Skeletal muscle cell (primary cell): Measurements from ENCODE around the gene CNTN3.

Experiments used
- DNase-seq: peaks from one replicate; pipeline ENCODE4 v3.0.0-alpha.2; 2010; ENCODE audit warnings: low read depth
- H3K4me3 ChIP-seq: 2 replicates; pipeline ENCODE4 v1.5.1; 2011; ENCODE audit warnings: low read depth, mild to moderate bottlenecking, control low read depth, low read length, moderate library complexity

The CNTN3 gene

DNA sequence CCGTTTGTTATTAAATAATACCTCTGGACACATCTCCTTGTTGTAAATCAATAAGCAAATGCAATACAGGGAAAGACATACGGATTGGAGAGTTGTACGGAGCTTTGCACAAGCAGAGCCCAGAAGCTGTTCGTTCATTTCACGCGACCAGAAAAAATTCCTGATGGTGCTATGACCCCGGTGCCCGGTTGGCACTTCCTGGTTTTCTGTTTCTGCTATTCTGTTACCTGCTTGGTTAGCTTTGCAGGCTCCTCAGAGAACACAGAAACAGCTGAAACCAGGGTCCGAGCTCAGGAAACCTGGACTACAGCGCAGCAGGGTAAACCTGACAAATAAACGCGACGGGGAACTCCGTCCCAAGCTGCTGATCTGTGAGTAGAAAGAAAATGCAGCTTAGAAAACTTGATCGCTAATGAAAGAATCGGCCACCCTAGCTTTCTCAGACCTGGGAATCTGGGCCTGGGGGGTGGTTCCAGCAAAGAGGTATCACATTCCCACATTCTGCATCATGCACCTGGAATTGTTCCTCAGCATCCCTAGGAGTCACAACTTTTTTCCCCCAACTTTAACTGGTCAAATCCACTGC, 845 bp downstream of the CNTN3 start:
- no peak for DNase-seq

DNA sequence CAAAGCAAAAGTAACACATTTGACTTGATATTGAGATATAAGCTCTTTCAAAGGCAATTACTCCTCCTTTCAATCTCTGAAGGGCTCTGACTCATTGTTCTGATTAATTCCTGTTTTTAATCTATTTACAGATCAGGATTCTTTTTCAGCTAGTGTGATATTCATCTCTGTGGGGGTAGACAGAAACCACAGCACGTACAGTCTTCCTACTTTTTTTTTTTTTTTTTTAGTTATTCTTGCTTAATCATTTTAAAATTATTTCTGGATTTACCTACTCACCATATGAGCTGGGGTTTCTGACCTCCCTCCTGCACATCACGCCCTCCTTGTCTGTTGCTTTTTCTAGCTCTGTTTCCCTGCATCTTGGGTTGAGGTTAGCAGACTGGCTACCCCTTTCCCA, 1.4 kb downstream of the CNTN3 start:
- DNase-seq: no peak
- peak overlapping the region; percentile 55 for H3K4me3 ChIP-seq

More for the DNA sequence above, 845 bp downstream of the CNTN3 start:
- peak overlapping the region; percentile 55 for H3K4me3 ChIP-seq

DNA sequence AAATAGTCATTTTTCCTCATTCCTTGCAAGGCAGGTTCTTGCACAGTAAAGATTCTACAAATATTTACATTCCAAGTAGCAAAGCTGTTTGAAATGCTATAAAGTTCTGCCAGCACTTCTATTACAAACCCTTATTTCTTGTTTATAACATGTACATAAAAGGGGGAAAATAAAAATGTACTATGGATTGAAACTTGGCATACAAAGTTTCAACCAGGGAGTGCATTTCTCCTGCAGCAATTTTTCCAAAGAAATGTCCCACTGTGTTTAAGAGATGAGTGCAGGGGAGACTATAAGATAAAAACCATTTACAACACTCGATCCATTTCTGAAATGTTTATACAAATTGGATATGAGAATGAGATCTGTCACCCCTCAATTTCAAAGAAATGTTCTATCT, 3.3 kb downstream of the CNTN3 start:
- DNase-seq: no peak
- no peak overlapping the region for H3K4me3 ChIP-seq

DNA sequence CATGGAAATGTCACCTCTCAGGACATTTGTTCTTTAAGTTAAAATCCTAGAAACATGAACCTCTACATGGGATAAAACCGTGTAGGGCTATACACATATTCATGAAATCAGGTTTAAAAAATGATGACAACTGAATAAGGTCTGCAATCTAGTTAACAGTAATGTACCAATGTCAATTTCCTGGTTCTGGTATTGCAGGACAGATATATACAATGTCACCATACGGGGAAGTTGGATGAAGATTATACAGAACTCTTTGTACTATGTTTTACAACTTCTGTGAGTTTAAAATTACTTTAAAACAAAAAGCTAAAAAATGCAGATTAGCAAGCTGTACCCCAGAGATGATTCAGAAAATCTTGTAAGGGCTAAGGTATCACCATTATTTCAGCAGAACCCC, 6.7 kb downstream of the CNTN3 start:
- DNase-seq: no peak
- no peak overlapping the region for H3K4me3 ChIP-seq

DNA sequence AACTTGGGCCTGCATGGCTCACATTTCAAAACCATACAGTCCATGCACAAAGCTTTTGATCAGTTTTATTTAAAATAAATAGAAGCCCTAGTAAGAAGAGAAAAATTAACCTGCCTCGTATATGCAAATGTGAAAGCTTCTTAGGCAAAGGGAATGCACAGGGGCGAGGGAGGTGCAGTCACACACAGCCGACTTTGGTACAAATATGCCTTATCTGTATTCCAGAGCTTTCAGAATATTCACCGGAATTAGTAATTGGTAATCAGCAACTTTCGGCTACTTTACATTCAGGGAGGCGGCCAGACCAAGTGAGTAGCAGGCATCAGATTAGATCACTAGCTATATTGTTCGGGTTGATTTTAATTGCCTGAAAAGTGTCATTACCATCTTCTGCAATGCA, 7.5 kb downstream of the CNTN3 start:
- no peak for DNase-seq
- no peak overlapping the region for H3K4me3 ChIP-seq

DNA sequence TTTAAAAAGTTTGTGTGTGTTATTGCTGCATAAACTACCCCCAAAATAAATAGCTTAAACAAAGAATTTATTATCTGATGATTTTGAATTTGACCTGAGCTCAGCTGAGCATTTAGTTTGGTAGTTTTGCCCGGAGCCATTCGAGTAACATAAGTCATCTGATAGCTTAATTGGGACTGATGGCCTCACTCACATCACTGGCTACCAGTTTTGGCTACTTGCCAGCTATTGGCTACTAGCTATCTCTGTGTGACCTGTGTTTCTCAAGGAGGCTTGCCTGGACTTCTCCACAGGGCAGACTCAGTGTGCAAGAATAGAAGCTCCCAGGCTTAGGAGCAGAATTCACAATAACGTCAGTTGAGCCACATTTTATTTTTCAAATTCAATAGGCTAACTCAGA, 9.0 kb downstream of the CNTN3 start:
- no peak overlapping the region for H3K4me3 ChIP-seq
- DNase-seq: no peak

DNA sequence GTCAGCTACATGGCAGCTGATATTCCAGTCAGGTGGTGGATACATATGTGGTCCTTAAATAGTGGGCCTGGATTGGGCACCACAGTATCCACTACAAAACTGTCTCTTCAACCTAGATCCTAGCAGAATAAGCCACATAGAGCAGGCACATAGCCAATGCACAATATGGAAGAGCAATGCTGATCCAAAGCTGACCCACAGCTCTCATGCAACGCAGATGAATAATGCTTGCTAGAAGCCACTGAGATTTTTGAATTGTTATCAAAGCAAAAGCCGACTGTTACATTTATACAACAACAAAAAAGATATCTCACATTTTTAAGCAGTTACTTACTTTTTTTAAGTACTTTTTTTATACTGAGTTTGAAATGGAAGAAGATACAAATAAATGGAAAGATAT, 11.2 kb downstream of the CNTN3 start:
- DNase-seq: no peak
- H3K4me3 ChIP-seq: no peak overlapping the region

DNA sequence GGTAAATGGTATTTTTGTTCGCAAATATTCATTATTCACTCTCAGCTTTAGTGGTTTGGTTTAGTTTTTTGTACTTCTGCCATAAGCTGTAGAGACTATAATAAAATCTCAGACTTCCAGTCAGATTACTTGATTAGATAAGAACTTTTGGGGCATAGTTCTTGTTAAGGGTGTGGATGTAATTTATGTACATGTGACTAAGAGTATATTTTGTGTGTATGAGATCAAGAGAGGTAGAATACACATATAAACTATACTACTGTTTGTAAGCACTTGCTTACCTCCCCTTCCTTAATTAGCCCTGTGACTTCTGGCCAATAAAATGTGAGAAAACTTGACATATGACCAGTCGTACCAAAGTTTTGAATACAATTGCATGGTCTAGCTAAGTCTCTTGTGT, 12.0 kb downstream of the CNTN3 start:
- DNase-seq: no peak
- no peak overlapping the region for H3K4me3 ChIP-seq

DNA sequence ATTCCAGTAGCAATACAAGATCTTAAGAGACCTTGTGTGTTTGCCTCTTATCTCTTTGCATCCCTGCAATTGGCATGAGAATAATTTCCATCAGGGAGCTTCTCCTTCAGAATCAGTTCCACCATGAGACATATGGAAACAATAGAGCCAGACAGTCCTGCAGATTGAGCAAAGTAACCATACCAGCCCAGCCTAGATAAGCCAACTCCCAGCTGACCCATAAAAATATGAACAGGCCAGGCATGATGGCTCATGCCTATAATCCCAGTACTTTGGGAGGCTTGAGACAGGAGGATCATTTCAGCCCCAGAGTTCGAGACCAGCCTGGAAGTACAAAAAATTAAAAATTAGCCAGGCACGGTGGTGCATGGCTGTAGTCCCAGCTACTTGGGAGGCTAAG, 12.7 kb downstream of the CNTN3 start:
- no peak for DNase-seq
- no peak overlapping the region for H3K4me3 ChIP-seq

DNA sequence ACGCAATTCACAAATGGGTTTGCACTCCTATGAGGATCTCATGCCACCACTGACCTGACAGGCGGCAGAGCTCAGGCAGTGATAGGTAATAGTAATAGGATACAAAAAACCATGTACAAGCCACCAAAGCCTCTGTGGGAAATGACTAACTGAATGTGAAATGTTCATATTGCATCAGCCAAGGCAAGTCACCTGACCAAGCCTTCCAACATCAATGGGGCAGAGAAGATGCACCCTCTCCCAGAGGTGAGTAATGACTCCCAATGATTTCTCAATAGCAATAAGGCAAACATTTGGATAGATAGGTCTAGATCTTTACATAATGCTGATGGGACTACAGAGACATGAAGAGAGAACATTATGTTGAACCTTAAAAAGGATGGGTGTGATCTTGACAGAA, 14.9 kb downstream of the CNTN3 start:
- H3K4me3 ChIP-seq: no peak overlapping the region
- peak; percentile 26 for DNase-seq

DNA sequence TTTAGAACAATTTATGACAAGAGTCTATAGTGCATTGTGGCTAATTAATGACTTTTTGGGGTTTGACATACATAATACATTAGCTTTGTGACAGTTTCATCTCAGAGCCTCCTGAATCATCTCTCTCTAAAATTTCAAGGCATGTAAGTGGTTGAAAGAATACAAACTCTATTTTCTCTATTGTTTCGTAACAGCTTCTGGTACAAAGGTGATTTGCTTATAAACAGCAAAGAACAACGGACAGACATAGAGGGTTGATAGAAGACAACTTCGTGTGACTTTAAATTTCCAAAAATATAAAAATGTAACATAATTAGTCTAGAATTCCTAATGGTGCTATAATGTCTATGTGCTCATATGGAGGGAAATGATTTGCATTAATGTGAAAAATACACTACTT, 21.3 kb downstream of the CNTN3 start:
- no peak for DNase-seq
- no peak overlapping the region for H3K4me3 ChIP-seq

DNA sequence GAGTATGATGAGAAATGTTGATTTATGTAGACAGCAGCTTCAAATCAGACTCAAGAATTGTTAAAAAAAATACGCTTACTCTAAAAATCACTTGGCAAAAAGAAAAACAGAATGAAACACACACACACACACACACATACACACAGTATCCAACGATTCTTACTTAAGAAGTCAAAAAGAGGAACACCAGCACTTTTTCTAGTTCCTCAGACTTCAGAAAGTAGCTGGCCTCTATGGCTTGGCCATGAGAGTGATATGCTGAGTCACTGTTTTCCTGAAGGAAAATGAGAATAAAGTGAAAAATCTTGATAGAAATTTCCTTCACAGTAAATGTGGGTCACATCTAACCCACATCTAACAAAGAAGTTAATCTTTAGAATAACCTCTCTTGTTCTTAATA, 22.1 kb downstream of the CNTN3 start:
- no peak overlapping the region for H3K4me3 ChIP-seq
- no peak for DNase-seq

DNA sequence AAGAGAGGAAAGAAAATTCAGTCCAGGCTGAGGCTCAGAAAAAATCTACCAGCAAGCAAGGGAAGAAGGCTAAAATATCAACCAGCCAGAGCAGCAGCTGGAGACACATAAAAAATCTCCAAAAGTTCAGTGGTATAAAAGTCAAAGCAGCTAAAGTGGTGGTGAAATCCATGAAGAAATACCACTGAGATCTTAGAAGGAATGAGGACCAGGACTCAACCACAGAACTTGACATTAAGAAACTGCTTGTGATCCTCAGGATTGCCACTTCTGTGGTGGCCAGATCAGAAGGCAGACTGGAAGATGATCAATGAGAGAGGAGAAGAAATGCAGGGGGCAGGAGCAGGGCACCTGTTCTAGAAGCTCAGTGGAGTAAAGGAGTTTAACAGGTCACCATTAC, 22.5 kb downstream of the CNTN3 start:
- no peak for DNase-seq
- no peak overlapping the region for H3K4me3 ChIP-seq

DNA sequence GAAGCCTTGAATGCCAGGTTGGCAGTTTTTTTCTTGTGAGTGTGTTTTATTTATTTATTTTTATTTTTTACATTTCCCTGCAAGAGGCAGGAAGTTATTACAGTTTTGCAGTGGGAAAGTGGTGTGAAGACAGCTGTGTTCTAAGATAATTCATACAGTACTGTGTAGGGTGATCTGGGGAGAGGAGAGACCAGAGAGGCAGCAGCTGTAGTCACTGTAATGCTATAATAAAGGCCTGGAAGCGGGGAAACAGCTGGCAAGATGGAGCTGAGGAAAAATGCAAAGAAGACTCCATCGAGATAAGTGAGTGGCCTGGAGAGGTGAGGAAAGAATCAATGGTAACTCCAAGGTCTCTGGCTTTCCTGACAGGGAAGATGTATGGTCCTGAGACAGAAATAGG, 23.1 kb downstream of the CNTN3 start:
- H3K4me3 ChIP-seq: no peak overlapping the region
- DNase-seq: no peak

DNA sequence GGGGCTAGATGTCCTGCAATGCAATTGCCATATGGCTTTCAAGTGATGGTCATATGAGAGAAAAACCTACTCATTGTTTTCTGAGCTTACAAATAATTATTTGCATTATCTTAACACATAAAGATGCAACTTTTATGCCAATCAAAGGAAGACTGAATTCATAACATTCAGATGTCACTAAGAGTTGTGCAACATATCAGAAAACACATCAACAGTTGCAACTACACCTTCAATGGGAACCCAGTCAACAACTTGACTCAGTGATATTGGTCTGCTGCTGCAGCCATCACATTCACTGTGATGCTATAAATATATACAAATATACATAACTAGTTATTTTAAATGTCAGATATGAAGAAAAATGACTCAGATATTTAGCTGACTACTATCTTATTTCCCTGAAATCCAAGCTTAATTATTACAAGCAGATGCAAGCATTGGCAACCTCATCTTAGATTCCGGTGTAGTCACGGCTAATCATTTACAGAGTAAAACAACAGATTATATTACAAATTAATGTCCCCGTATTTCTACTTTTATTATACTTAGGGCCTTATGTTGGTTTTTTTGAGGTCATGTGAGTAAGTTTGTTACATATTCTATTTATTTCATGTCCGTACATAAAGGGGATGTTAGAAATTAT, 23.7 kb downstream of the CNTN3 start:
- H3K4me3 ChIP-seq: no peak overlapping the region
- no peak for DNase-seq

DNA sequence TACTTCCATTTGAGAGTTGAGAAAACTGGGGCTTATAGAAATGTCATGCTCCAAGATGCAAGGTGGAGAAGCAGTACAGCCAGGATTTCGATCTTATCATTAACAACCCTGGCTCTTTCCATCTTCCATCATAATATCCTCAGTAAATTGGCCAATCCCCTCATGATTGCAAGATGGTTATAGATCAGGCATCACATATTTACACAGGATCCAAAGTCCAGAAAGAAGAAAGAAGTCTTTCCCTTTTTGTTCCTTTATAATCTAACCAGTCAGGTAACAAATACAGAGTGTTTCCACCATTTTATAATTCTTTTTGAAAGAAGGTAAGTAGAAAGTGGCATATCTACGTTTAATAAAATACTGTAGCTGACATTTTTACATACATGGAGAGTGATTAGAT, 29.7 kb downstream of the CNTN3 start:
- no peak overlapping the region for H3K4me3 ChIP-seq
- DNase-seq: no peak

DNA sequence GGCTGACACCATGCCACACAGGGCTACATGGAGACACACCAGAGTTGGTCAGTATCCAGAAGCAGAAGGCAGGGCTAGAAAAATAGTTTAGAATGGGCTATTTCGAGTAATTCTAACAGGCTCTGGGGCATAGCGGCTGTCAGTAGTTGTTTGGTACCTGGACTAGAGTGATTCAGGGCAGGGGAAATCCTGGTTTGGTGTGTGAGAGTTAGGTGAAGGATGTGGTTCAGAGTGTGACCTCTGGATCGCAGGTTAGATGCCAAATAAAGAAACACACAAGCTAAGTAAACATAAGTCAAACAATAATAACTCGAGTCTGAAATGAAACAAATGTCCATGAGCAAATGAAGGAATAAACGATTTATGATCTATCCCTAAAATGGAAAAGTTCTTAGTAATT, 31.5 kb downstream of the CNTN3 start:
- H3K4me3 ChIP-seq: no peak overlapping the region
- no peak for DNase-seq

DNA sequence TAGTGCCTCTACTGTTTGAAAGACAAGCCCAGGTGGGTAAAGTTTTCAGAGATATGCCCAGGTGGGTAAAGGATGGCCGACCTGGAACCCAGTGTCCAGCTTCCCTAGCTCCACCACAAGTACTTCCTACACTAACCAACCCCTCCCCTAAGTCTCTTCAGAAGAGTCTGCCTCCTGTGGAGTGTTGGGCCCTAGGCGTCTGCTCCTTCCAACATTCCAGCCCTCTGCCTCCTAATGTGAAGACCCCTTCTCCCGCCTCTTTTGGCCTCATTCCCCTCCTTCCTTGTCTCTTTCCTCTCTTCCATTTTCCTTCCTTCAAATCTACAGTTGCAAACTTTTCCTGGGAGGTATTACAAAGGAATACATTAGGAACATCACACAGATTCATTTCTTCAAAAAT, 38.6 kb downstream of the CNTN3 start:
- H3K4me3 ChIP-seq: no peak overlapping the region
- no peak for DNase-seq

DNA sequence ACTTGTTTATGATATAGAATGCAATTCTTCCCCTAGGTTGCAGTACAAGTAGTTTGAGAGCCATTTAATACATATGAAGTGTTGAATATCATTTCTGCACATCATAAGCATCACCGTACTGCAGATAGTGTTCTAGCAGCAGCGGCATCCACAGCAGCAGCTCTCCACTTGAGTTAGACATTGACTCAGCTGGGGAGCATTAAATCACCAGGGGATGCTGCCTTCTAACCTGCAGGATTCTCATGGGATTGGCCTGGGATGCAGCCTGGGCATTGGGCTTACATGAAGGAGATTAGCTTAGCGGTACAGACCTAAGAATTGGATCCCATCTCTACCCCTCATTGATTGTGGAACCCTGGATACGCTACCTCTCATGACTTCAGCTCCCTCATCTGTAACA, 43.3 kb downstream of the CNTN3 start:
- H3K4me3 ChIP-seq: no peak overlapping the region
- DNase-seq: no peak
